Activated CD8-positive, alpha-beta T cell treated with anti-CD3 and anti-CD28 coated beads, Interleukin-2, amount 10 ng/mL, durations not matched to agents 7 days and 5 days (primary cell): ENCODE results near the gene NOL4. TPM values are rescaled to one million over a fixed set of nuclear protein-coding genes. Genes with fewer than 3 reads are reported as not detected.
A peak's percentile ranks its signal among the peaks of the same experiment; 100 is the strongest.
"Not testable (repeated sequence)": the region's sequence is repeated elsewhere in the genome, so short reads cannot be mapped to it uniquely, and the experiment has no call there.

Source experiments
- ATAC-seq: fragments of 150-1000 bp; cut with Tn5 transposase; one replicate; pipeline ENCODE4 v1.10.0; 2021; ENCODE audit warnings: moderate library complexity
- CTCF ChIA-PET: fragments of 350-600 bp; sonication (Branson Sonifier 250); formaldehyde crosslinking; loops from one replicate; lab custom pipeline; 2021; ENCODE audit warnings: antibody characterized with exemption; lab: Charles Lee
- POLR2A ChIA-PET: fragments of 350-600 bp; sonication (Branson Sonifier 250); formaldehyde crosslinking; loops from one replicate; lab custom pipeline; 2021; ENCODE audit warnings: antibody characterized with exemption; lab: Charles Lee
- DNase-seq: peaks from one replicate; pipeline ENCODE4 v3.0.0-alpha.2; 2020
- H3K27ac Mint-ChIP-seq: one replicate; pipeline ENCODE4 v1.8.0; 2021; ENCODE audit warnings: mild to moderate bottlenecking, mixed read lengths
- H3K27me3 Mint-ChIP-seq: one replicate; pipeline ENCODE4 v1.8.0; 2021; ENCODE audit warnings: low read depth, mixed read lengths
- H3K36me3 Mint-ChIP-seq: one replicate; pipeline ENCODE4 v1.8.0; 2021; ENCODE audit warnings: low read depth, mixed read lengths
- H3K4me1 Mint-ChIP-seq: one replicate; pipeline ENCODE4 v1.8.0; 2021; ENCODE audit warnings: low read depth, mixed read lengths
- H3K4me3 Mint-ChIP-seq: one replicate; pipeline ENCODE4 v1.8.0; 2021; ENCODE audit warnings: mild to moderate bottlenecking, mixed read lengths
- H3K9me3 Mint-ChIP-seq: one replicate; pipeline ENCODE4 v1.8.0; 2022; ENCODE audit warnings: mixed read lengths; ENCODE audit not compliant: insufficient read depth
- total RNA-seq, 2 experiments: library from RNA; stranded (reverse); gene quantifications; one replicate each; pipeline ENCODE4 v1.2.3, GENCODE V29; 2021

The NOL4 gene, protein sequence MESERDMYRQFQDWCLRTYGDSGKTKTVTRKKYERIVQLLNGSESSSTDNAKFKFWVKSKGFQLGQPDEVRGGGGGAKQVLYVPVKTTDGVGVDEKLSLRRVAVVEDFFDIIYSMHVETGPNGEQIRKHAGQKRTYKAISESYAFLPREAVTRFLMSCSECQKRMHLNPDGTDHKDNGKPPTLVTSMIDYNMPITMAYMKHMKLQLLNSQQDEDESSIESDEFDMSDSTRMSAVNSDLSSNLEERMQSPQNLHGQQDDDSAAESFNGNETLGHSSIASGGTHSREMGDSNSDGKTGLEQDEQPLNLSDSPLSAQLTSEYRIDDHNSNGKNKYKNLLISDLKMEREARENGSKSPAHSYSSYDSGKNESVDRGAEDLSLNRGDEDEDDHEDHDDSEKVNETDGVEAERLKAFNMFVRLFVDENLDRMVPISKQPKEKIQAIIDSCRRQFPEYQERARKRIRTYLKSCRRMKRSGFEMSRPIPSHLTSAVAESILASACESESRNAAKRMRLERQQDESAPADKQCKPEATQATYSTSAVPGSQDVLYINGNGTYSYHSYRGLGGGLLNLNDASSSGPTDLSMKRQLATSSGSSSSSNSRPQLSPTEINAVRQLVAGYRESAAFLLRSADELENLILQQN
- total RNA-seq: not detected

DNA sequence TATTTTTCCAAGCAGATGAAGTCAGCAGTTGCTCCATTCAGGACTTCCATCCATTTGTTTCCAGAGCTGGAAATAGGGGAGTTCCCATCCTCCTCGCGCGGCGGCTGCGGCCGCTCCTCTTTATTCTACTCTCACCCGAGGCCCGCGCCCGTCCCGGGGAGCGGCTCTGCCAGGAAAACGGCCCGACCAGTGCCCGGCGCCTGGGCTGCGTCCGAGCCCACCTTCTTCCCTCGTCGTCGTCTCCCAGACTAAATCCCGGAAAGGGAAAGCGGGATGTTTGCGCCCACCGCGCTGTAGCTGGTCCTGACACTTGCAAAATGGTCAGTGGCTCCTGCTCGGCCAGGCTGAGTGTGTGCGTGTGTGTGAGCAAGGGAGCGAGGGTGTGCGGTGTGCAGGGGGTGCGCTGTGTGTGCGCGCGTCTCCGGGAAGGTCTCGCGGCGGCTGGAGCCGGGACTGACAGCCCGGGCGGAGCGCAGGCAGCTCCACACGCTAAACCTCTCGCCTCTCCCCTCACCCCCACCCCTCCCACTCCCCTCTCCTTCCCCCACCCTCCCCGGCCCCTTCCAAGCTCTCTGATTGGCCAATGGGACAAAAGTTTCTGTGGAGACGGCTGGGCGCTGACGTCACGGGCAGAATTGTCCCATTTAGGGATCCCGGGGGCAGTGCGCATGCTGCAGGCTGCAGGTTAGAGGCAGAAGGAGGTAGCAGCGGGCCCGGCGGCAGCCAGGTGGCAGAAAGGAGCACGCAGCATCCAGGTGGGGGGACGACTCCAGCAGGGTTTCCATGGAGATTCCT is at the start of gene NOL4:
TSS of gene NOL4 (minus strand) at position 491 of the 795 bp plus-strand sequence. CDS start 1,660 bp downstream, outside the sequence.
- H3K36me3 Mint-ChIP-seq: peaks cover 1% of the 10 kb centered on the region
- ATAC-seq (no peak), DNase-seq (no peak)
- peaks cover 3% of the 10 kb centered on the region for H3K4me1 Mint-ChIP-seq
- H3K27ac Mint-ChIP-seq: peak within 1 kb of the TSS; percentile 30
- ChIA-PET POLR2A (no interaction called here), CTCF (no interaction called here)
- peaks cover 26% of the 10 kb centered on the region for H3K27me3 Mint-ChIP-seq
- no peak within 1 kb of the TSS for H3K4me3 Mint-ChIP-seq
- peaks cover 4% of the 10 kb centered on the region for H3K9me3 Mint-ChIP-seq

DNA sequence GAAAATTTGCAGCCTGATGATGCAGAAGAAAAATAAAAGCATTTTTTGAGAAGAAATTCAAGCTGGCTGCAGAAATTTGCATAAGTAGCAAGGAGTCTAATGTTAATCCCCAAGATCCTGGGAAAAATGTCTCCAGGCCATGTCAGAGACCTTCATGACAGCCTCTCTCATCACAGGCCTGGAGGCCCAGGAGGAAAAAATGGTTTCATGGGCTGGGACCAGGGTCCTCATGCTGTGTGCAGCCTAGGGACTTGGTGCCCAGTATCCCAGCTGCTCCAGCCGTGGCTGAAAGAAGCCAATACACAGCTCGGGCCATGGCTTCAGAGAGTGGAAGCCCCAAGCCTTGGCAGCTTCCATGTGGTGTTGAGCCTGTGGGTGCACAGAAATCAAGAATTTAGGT is 41.3 kb upstream of the NOL4 start:
- ATAC-seq, POLR2A ChIA-PET, H3K4me3 Mint-ChIP-seq, H3K4me1 Mint-ChIP-seq, H3K27ac Mint-ChIP-seq, H3K27me3 Mint-ChIP-seq, H3K36me3 Mint-ChIP-seq, DNase-seq, CTCF ChIA-PET: not testable (repeated sequence)
- peaks cover 12% of the 10 kb centered on the region for H3K9me3 Mint-ChIP-seq

DNA sequence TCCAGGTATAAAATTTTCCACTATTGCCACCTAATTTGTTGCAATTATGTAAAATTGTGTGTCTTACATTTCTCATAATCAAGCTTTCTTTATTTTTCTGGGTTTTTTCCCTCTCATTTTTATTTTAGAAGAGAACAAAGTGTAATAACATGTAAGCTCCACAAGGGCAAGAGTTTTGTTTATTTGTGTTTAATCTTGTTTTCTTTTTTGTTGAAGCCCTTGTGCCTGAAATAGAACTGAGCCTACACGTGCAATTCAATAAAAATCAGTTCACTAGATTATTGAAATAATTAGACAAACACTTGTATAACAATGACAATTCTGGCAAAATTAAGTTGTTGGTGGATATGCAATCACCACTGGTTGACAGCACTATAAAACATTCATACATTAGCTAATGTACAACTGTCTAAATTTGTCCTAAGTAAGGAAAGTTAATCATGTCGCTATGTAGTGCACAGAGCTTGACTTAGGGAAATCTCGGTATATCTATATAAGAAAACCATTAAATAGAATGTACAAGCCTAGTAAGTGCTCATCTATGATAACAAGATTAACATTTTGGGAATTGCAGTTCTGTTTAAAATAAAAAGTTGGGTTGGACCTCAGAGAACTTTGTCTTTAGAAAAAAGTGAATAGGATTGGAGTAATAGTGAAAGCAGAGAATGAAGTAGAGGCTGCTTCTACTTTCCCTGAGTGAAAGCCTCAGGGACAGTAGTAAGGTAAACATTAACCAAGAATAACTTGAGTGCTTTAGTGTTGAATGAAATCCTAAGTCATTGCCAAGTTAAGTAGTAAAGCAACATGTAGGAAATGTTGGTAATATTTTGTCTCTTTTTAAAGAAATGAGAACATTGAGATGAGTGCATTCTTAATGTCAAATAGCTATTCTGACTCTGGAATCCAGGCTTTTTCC is 37.4 kb upstream of the NOL4 start:
- peaks cover 19% of the 10 kb centered on the region for H3K9me3 Mint-ChIP-seq
- ChIA-PET POLR2A (no interaction called here), CTCF (no interaction called here)
- no peaks in the 10 kb centered on the region for H3K27me3 Mint-ChIP-seq
- H3K4me3 Mint-ChIP-seq: no peak overlapping the region
- H3K27ac Mint-ChIP-seq: no peak overlapping the region
- ATAC-seq (no peak), DNase-seq (no peak)
- H3K36me3 Mint-ChIP-seq: no peaks in the 10 kb centered on the region
- no peaks in the 10 kb centered on the region for H3K4me1 Mint-ChIP-seq

DNA sequence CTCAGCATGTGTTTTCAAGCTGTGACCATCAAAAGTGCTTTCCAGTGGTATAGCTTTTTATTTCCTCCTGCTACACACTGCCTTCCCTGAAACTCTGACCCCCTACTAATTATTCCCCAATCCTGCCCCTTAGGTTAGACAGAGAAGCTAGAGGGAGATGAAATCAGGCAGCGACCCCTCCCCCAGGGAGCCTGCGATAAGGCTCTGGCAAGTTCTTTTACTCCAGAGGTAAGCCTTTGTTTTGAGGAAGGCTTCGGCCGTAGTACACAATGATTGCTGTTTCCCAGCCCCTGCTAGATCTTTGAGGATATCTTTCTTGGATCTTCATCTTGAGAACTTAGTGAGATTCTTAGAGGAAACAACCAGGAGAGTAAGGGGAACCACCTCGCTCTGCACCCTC is 33.5 kb upstream of the NOL4 start:
- Mint-ChIP-seq H3K27ac (no peak overlapping the region), H3K36me3 (no peaks in the 10 kb centered on the region), H3K4me3 (no peak overlapping the region), H3K27me3 (no peaks in the 10 kb centered on the region), H3K4me1 (no peaks in the 10 kb centered on the region), H3K9me3 (peaks cover 10% of the 10 kb centered on the region)
- no peak for ATAC-seq
- CTCF ChIA-PET: no interaction called here
- no peak for DNase-seq
- POLR2A ChIA-PET: no interaction called here

DNA sequence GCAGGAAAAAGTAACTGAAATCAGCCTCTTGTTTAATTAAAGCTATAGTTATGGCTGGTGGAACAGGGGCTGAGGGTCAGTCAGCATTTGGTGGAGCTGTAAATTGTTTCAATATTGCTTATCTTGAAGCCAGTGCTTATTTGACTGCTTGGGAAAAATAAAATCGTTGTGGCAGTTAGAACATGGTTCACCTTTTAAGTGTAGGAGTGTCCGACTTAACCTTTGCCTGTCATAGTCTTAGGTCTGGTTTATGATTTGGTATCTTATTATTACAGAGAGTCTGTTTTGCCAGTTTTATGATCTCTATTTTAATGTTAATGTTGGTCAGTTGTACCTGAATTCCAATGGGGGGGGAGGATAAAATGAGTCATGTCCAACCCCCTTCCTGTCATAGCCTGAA is 27.2 kb upstream of the NOL4 start:
- Mint-ChIP-seq H3K36me3 (no peaks in the 10 kb centered on the region), H3K4me1 (no peaks in the 10 kb centered on the region), H3K9me3 (peaks cover 4% of the 10 kb centered on the region), H3K4me3 (no peak overlapping the region), H3K27ac (no peak overlapping the region), H3K27me3 (no peaks in the 10 kb centered on the region)
- ChIA-PET CTCF (no interaction called here), POLR2A (no interaction called here)
- no peak for DNase-seq
- no peak for ATAC-seq

DNA sequence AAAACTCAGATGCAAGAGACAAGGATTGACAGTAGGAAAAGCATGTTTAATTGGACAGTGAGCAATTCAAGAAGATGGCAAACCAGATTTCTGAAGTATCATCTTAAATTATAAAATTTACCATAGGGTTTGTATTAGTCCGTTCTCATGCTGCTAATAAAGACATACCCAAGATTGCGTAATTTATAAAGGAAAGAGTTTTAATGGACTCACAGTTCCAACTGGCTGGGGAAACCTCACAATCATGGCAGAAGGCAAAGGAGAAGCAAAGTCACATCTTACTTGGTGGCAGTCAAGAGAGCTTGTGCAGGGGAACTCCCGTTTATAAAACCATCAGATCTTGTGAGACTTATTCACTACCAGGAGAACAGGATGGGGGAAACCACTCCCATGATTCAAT is 24.0 kb upstream of the NOL4 start:
- Mint-ChIP-seq H3K9me3 (peaks cover 7% of the 10 kb centered on the region), H3K4me3 (no peak overlapping the region), H3K27ac (no peak overlapping the region), H3K27me3 (no peaks in the 10 kb centered on the region), H3K4me1 (no peaks in the 10 kb centered on the region), H3K36me3 (no peaks in the 10 kb centered on the region)
- CTCF ChIA-PET: no interaction called here
- DNase-seq (no peak), ATAC-seq (no peak)
- POLR2A ChIA-PET: no interaction called here

DNA sequence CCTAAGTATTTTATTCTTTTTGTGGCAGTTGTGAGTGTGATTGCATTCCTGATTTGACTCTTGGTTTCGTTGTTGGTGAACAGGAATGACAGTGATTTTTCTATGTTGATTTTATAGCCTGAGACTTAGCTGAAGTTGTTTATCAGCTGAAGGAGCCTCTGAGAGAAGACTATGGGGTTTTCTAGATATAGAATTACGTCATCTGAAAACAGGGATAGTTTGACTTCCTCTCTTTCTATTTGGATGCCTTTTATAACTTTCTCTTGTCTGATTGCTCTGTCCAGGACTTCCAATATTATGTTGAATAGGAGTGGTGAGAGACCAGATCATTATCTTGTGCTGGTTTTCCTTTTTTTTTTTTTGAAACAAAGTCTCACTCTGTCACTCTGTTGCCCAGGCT is 18.0 kb upstream of the NOL4 start:
- H3K4me1 Mint-ChIP-seq: no peaks in the 10 kb centered on the region
- ATAC-seq (no peak), DNase-seq (no peak)
- H3K36me3 Mint-ChIP-seq: no peaks in the 10 kb centered on the region
- peaks cover 14% of the 10 kb centered on the region for H3K9me3 Mint-ChIP-seq
- no peaks in the 10 kb centered on the region for H3K27me3 Mint-ChIP-seq
- ChIA-PET CTCF (no interaction called here), POLR2A (no interaction called here)
- H3K4me3 Mint-ChIP-seq: no peak overlapping the region
- H3K27ac Mint-ChIP-seq: no peak overlapping the region

DNA sequence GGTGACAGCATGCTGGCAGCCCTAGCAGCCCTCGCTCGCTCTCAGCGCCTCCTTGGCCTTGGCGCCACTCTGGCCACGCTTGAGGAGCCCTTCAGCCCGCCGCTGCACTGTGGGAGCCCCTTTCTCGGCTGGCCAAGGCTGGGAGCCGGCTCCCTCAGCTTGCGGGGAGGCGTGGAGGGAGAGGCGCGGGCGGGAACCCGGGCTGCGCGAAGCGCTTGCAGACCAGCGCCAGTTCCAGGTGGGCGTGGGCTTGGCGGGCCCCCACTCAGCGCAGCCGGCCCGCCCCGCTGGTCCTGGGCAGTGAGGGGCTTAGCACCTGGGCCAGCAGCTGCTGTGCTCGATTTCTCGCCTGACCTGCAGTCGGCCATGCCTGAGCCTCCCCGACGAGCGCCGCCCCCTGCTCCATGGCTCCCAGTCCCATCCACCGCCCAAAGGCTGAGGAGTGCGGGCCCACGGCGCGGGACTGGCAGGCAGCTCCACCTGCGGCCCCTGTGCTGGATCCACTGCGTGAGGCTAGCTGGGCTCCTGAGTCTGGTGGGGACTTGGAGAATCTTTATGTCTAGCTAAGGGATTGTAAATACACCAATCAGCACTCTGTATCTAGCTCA is 9.2 kb upstream of the NOL4 start:
- H3K27ac Mint-ChIP-seq, CTCF ChIA-PET, H3K27me3 Mint-ChIP-seq, H3K4me1 Mint-ChIP-seq, ATAC-seq, H3K36me3 Mint-ChIP-seq, H3K4me3 Mint-ChIP-seq, POLR2A ChIA-PET, DNase-seq, H3K9me3 Mint-ChIP-seq: not testable (repeated sequence)

DNA sequence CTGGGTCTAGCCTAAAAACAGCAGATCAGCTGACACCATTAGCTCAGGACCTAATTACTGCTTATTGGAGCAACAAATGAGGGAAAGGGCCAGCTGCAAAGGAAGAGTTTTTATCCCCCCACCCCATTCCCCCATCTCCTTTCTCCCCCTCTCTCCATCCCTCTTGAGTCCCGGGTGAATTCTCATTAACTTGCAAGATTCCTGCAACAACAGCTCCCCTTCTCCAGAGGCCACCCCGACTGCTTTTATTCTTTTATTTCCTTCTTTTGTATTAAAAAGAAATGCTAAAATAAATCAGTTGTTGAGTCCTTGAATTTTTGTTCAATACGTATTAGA is 473 bp upstream of the NOL4 start:
- ChIA-PET CTCF (no interaction called here), POLR2A (no interaction called here)
- no peak for ATAC-seq
- Mint-ChIP-seq H3K4me3 (no peak overlapping the region), H3K27me3 (peaks cover 26% of the 10 kb centered on the region), H3K4me1 (peaks cover 3% of the 10 kb centered on the region), H3K27ac (no peak overlapping the region), H3K36me3 (peaks cover 1% of the 10 kb centered on the region), H3K9me3 (peaks cover 4% of the 10 kb centered on the region)
- DNase-seq: no peak

DNA sequence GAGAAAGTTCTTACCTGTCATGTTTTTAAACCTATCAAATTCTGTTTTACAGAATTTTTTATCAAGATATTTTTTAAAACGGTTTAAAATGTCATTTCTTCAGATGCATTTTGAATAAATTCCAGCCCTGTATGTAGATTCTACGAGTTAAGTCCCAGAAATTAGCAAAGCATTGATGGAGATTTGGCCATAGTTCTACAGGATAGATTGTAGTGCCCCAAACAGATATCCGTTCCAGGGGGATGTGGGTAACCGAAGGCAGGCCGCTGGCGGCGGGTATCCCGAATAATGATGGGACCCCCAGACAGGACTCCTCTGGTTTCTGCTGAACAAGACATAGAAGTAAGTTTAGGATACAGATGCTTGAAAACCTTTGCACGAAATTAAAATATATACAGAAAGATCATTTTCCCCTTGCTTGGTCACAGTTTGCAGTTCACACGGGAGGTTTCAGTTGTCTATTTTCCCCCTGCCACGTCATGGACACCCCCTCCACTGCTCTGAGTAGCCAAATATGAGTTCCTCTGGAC is 755 bp downstream of the NOL4 start:
- Mint-ChIP-seq H3K27me3 (peaks cover 26% of the 10 kb centered on the region), H3K4me3 (no peak overlapping the region), H3K9me3 (peaks cover 4% of the 10 kb centered on the region), H3K27ac (no peak overlapping the region), H3K4me1 (peaks cover 3% of the 10 kb centered on the region), H3K36me3 (peaks cover 1% of the 10 kb centered on the region)
- CTCF ChIA-PET: no interaction called here
- ATAC-seq: no peak
- DNase-seq: no peak
- POLR2A ChIA-PET: no interaction called here
